ENCODE measurements around the gene RAB11FIP3. TPM values are rescaled to one million over a fixed set of nuclear protein-coding genes. Genes with fewer than 3 reads are reported as not detected.

Gene RAB11FIP3
- total and polyA plus RNA-seq, 2 of the 13 experiments (the other 11 are each of a cell fraction or from before 2014, with no cell fraction given) = 34.3 to 57.6 TPM

GRCh38 chr16:426115-426905, 861 bp downstream of the RAB11FIP3 start (continued):
- no peak for TF ChIP-seq GPN1 (CRISPR knock-in tag; IDR thresholded peaks at IDR 0.05; ENCODE audit: borderline replicate concordance)
- no peak for TF ChIP-seq ISX (CRISPR knock-in tag; conservative IDR thresholded peaks at IDR 0.05)
- TF ChIP-seq MXD3 (CRISPR knock-in tag; IDR thresholded peaks at IDR 0.05) = 0 out of 2 replicates have a peak, but pooled peaks have one; percentile 19
- peak; percentile 77 for TF ChIP-seq AGO2 (optimal IDR thresholded peaks at IDR 0.05; ENCODE audit: low read depth, low read length)
- TF ChIP-seq GATAD1 (CRISPR knock-in tag; IDR thresholded peaks at IDR 0.05) = no peak
- no peak for TF ChIP-seq ZBTB2 (CRISPR knock-in tag; IDR thresholded peaks at IDR 0.05; ENCODE audit: low read depth)
- TF ChIP-seq TFDP1 (CRISPR knock-in tag; IDR thresholded peaks at IDR 0.05; ENCODE audit: borderline replicate concordance) = 0 out of 2 replicates have a peak, but pooled peaks have one; percentile 30
- TF ChIP-seq ZNF142 (CRISPR knock-in tag; IDR thresholded peaks at IDR 0.05) = no peak; the same call in 1 of the 2 replicates
- TF ChIP-seq NFE2L1 (CRISPR knock-in tag; IDR thresholded peaks at IDR 0.05; ENCODE audit: borderline replicate concordance) = no peak
- TF ChIP-seq ARID4A (CRISPR knock-in tag; IDR thresholded peaks at IDR 0.05; ENCODE audit: borderline replicate concordance) = peak; percentile 56
- TF ChIP-seq ZNF460 (CRISPR knock-in tag; IDR thresholded peaks at IDR 0.05; ENCODE audit: borderline replicate concordance) = no peak
